Pancreas (tissue), 10 donors: Measurements from ENCODE around the gene ZNF165. TPM values are rescaled to one million over a fixed set of nuclear protein-coding genes. Genes with fewer than 3 reads are reported as not detected.
A peak's percentile ranks its signal among the peaks of the same experiment; 100 is the strongest.
"Not testable (repeated sequence)": the region's sequence is repeated elsewhere in the genome, so short reads cannot be mapped to it uniquely, and the experiment has no call there.

ENCODE experiments used
- ATAC-seq, 4 donors: fragments of 200-7000 bp; cut with Tn5 transposase; one replicate each; pipeline versions ENCODE4 v1.8.0 to v1.9.1; 2020; ENCODE audit warnings: mild to moderate bottlenecking in 4 of 4, moderate library complexity in 4 of 4
- DNase-seq, 6 donors: peaks; one replicate each; pipeline ENCODE4 v3.0.0-alpha.2; 2020
- FAIRE-seq: peaks from 2 replicates; lab custom pipeline; 2012; peaks lifted over from hg19 to GRCh38; lab: Jason Lieb, UNC
- H3K27ac ChIP-seq, 4 donors: fragments of 200-600 bp; sonication (generic); 1 replicate in 3 of 4; 2 replicates in 1 of 4; pipeline versions ENCODE4 v1.5.0 to v1.8.0; 2020
- H3K27me3 ChIP-seq, 4 donors: fragments of 200-600 bp; one replicate each; pipeline ENCODE4 v1.8.0; 2021
- H3K36me3 ChIP-seq, 3 donors: fragments of 200-600 bp; sonication (generic) in 1 of 3; one replicate each; pipeline versions ENCODE4 v1.5.0 to v1.8.0; 2020 to 2021
- H3K4me1 ChIP-seq, 3 donors: fragments of 200-600 bp; one replicate each; pipeline ENCODE4 v1.8.0; 2021
- H3K4me3 ChIP-seq, 4 donors: fragments of 200-600 bp; sonication (generic) in 2 of 4; one replicate each; pipeline versions ENCODE4 v1.5.0 to v1.8.0; 2020 to 2021
- H3K9me3 ChIP-seq, 4 donors: fragments of 200-600 bp; one replicate each; pipeline ENCODE4 v1.8.0; 2021
- WGBS, 2 donors: extraction: QIAGEN DNeasy Blood & Tissue Kit; methylation state at CpG; one replicate each; pipeline ENCODE4 v1.1.7; 2013; 5-methylcytosine and 5-hydroxymethylcytosine counted together
- intact Hi-C, 3 donors: fragments of 100-400 bp; cut with DNase I; formaldehyde crosslinking; loops; one replicate each; pipeline versions ENCODE4 v1.11.1 to v1.14.2; 2022
- polyA plus RNA-seq, 2 donors: library from polyadenylated mRNA; stranded (reverse); fragments of 200-250 nt; gene quantifications; one replicate each; pipeline ENCODE4 v1.2.3, GENCODE V29; 2013
- total RNA-seq, 6 donors: library from RNA; stranded (reverse); fragmentation: NEBNext Ultra II Directional in 4 of 6; extraction: Animal tissue kit (Norgen Biotek cat#: 25700) in 4 of 6; gene quantifications; one replicate each; pipeline versions ENCODE4 v1.2.1 to v1.2.4, GENCODE V29; 2021 to 2023
- TF ChIP-seq, protein P1 (sequence below), 4 donors: fragments of 200-600 bp; sonication (generic) in 3 of 4; IDR thresholded peaks; one replicate each; pipeline versions ENCODE4 v1.5.0 to v1.8.0; 2021; ENCODE audit warnings: antibody characterized with exemption in 4 of 4
- donor health status: healthy with polysubstance abuse.
- donor health status: DM: no; HTN: no; CAD: no; lungs with moderate emphysema.
- donor health status: DM: no; HTN: no; CAD: no.
- donor health status: control.
- donor health status: control.
- donor health status: Bipolar disorder and iron deficiency.
- donor health status: DM: yes; HTN: yes; CAD: no.
- donor health status: DM: no; HTN: no; CAD: no.
- donor health status: DM: no; HTN: no; CAD: no.
- donor health status: DM: yes; HTN: yes; CAD: no.

Gene ZNF165
- total and polyA plus RNA-seq, 8 donors: 2.8 to 4.3 (median 3.2) TPM

DNA sequence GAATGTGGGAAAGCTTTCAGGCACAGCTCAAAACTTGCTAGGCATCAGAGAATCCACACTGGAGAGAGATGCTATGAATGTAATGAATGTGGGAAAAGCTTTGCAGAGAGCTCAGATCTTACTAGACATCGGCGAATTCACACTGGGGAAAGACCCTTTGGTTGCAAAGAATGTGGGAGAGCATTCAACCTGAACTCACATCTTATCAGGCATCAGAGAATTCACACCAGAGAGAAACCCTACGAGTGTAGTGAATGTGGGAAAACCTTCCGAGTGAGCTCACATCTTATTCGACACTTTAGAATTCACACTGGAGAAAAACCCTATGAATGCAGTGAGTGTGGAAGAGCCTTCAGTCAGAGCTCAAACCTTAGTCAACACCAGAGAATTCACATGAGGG, 8.7 kb downstream of the ZNF165 start:
- intact Hi-C loops: no loop called here

GRCh38 chr6:28090917-28091586, 10.7 kb downstream of the ZNF165 start:
- Histone ChIP-seq H3K27ac (no peak overlapping the region), H3K36me3 (peaks cover 0 to 26% (median 8%) of the 10 kb centered on the region in 3 donors), H3K27me3 (no peaks in the 10 kb centered on the region), H3K4me3 (no peak overlapping the region), H3K4me1 (no peaks in the 10 kb centered on the region), H3K9me3 (no peaks in the 10 kb centered on the region)
- FAIRE-seq (no peak), ATAC-seq (no peak), DNase-seq (peak in 1 of 6 donors; percentile 21)
- intact Hi-C loops: no loop called here
- 55 to 57% methylated on average over 27 to 33 of the region's 33 CpGs for WGBS, 2 donors
- TF ChIP-seq, protein P1, sequence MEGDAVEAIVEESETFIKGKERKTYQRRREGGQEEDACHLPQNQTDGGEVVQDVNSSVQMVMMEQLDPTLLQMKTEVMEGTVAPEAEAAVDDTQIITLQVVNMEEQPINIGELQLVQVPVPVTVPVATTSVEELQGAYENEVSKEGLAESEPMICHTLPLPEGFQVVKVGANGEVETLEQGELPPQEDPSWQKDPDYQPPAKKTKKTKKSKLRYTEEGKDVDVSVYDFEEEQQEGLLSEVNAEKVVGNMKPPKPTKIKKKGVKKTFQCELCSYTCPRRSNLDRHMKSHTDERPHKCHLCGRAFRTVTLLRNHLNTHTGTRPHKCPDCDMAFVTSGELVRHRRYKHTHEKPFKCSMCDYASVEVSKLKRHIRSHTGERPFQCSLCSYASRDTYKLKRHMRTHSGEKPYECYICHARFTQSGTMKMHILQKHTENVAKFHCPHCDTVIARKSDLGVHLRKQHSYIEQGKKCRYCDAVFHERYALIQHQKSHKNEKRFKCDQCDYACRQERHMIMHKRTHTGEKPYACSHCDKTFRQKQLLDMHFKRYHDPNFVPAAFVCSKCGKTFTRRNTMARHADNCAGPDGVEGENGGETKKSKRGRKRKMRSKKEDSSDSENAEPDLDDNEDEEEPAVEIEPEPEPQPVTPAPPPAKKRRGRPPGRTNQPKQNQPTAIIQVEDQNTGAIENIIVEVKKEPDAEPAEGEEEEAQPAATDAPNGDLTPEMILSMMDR (IDR thresholded peaks at IDR 0.05): no peak

More for the DNA sequence above, 8.7 kb downstream of the ZNF165 start:
- Histone ChIP-seq H3K36me3 (peaks cover 0 to 31% (median 8%) of the 10 kb centered on the region in 3 donors), H3K9me3 (no peaks in the 10 kb centered on the region), H3K27me3 (no peaks in the 10 kb centered on the region), H3K27ac (no peak overlapping the region), H3K4me1 (no peaks in the 10 kb centered on the region), H3K4me3 (no peak overlapping the region)
- FAIRE-seq (no peak), DNase-seq (no peak), ATAC-seq (no peak)
- TF ChIP-seq, protein P1 (IDR thresholded peaks at IDR 0.05): no peak
- 96 to 98% methylated on average over 5 of the region's 5 CpGs for WGBS, 2 donors

DNA sequence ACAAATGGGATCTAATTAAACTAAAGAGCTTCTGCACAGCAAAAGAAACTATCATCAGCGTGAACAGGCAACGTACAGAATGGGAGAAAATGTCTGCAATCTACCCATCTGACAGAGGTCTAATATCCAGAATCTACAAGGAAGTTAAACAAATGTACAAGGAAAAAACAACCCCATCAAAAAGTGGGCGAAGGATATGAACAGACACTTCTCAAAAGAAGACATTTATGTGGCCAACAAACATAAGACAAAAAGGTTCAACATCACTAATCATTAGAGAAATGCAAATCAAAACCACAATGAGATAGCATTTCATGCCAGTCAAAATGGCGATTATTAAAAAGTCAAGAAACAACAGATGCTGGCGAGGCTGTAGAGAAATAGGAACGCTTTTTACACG, 21.9 kb downstream of the ZNF165 start:
- DNase-seq, ATAC-seq, H3K4me1 ChIP-seq, H3K27me3 ChIP-seq, H3K9me3 ChIP-seq, intact Hi-C loops, H3K4me3 ChIP-seq, H3K36me3 ChIP-seq, H3K27ac ChIP-seq, FAIRE-seq: not testable (repeated sequence)
- WGBS, 2 donors: 70% methylated on average over 7 of the region's 7 CpGs

DNA sequence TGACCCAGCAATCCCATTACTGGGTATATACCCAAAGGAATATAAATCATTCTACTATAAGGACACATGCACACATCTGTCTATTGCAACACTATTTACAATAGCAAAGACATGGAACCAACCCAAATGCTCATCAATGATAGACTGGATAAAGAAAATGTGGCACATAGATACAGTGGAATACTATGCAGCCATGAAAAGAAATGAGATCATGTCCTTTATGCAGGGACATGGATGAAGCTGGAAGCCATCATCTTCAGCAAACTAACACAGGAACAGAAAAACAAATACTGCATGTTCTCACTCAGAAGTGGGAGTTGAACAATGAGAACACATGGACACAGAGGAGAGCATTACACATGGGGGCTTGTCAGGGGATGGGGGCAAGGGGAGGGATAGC, 22.3 kb downstream of the ZNF165 start:
- intact Hi-C loops: not testable (repeated sequence)

GRCh38 chr6:28104392-28105244, 24.2 kb downstream of the ZNF165 start:
- H3K4me1 ChIP-seq: no peaks in the 10 kb centered on the region
- peak; percentile 77 to 95 (median 84) for DNase-seq
- 1% methylated on average over 49 to 54 of the region's 54 CpGs for WGBS, 2 donors
- H3K36me3 ChIP-seq: no peaks in the 10 kb centered on the region
- H3K9me3 ChIP-seq: no peaks in the 10 kb centered on the region
- peak overlapping the region; percentile 50 to 73 (median 60) for H3K4me3 ChIP-seq
- intact Hi-C loops: no loop called here
- TF ChIP-seq, protein P1 (IDR thresholded peaks at IDR 0.05): peak; percentile 50 to 70 (median 56)
- no peak for FAIRE-seq
- H3K27ac ChIP-seq: peak overlapping the region; percentile 51 to 89 (median 81)
- no peaks in the 10 kb centered on the region for H3K27me3 ChIP-seq
- ATAC-seq: peak; percentile 99 to 100 (median 100)

More for the DNA sequence above, 22.3 kb downstream of the ZNF165 start:
- not testable (repeated sequence) for H3K4me1 ChIP-seq, DNase-seq, H3K27me3 ChIP-seq, H3K9me3 ChIP-seq, FAIRE-seq, H3K4me3 ChIP-seq, ATAC-seq, H3K36me3 ChIP-seq, H3K27ac ChIP-seq
